ENCODE data around the gene AHRR.

Gene AHRR

DNA sequence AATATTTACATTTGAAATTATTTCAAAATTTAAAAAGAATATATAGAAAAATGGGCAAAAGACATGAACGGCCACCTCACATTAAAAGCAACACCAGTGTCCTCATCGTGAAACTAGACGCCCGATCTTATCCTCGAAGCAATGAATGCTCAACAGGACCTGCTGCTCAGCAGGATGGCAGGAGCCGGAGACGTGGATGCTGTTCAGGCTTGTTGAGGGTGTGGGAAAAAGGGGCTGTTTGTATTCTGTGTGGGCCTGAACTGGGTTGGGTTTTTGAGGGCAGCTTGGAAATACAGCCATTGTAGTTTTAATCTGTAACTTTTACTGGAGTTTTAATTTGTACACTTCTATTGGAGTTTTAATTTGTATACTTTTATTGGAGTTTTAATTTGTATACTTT lies 141.8 kb downstream of the AHRR start:
- in situ Hi-C loops (cut with HindIII; ENCODE audit: low sequenced_read_pairs): no loop called here
- H3K4me3 ChIP-seq (ENCODE audit: low read depth, low read length): no peak overlapping the region
- DNase-seq (ENCODE audit: low read depth): no peak
- TF ChIP-seq, protein P1, sequence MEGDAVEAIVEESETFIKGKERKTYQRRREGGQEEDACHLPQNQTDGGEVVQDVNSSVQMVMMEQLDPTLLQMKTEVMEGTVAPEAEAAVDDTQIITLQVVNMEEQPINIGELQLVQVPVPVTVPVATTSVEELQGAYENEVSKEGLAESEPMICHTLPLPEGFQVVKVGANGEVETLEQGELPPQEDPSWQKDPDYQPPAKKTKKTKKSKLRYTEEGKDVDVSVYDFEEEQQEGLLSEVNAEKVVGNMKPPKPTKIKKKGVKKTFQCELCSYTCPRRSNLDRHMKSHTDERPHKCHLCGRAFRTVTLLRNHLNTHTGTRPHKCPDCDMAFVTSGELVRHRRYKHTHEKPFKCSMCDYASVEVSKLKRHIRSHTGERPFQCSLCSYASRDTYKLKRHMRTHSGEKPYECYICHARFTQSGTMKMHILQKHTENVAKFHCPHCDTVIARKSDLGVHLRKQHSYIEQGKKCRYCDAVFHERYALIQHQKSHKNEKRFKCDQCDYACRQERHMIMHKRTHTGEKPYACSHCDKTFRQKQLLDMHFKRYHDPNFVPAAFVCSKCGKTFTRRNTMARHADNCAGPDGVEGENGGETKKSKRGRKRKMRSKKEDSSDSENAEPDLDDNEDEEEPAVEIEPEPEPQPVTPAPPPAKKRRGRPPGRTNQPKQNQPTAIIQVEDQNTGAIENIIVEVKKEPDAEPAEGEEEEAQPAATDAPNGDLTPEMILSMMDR (IDR thresholded peaks at IDR 0.05; ENCODE audit: low read depth, low read length, missing control alignments): no peak

DNA sequence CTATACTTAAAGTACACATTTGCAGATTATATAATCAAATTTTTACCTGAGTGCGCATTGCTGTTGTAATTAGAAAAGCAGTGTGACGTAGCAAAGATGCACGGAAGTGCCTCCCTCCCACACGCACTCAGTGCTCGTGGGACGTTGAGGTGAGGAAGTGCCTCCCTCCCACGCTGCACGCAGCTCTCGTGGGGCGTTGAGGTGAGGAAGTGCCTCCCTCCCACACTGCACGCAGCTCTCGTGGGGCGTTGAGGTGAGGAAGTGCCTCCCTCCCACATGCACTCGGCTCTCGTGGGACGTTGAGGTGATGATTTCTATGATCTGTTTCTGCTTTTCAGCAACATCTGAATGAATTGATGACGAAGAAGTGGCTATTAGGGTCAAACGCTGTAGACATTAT lies 142.4 kb downstream of the AHRR start:
- H3K4me3 ChIP-seq (ENCODE audit: low read depth, low read length): no peak overlapping the region
- TF ChIP-seq, protein P1 (IDR thresholded peaks at IDR 0.05; ENCODE audit: low read depth, low read length, missing control alignments): no peak
- in situ Hi-C loops (cut with HindIII; ENCODE audit: low sequenced_read_pairs): no loop called here

DNA sequence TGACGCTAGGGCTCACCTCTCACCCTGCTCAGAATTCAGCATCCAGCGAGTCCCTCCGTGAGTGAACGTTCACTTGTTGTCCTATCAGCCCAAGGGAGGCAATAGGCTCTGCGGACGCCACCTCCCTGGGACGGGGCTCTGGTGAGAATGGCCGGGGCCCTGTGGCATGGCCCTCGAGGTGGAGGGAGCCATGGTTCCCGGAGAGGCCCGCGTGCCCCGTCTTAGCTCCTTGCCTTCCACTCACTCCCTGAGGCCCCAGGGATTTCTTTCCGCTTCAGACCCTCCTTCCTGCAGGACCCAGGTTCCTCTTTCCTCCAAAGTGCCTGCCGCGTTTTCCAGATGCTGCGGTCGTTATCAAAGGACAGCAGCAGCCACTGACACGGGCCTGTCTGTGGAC lies 142.9 kb downstream of the AHRR start:
- TF ChIP-seq, protein P1 (IDR thresholded peaks at IDR 0.05; ENCODE audit: low read depth, low read length, missing control alignments): no peak
- H3K4me3 ChIP-seq (ENCODE audit: low read depth, low read length): no peak overlapping the region
- DNase-seq (ENCODE audit: low read depth): no peak
- in situ Hi-C loops (cut with HindIII; ENCODE audit: low sequenced_read_pairs): no loop called here

More for the DNA sequence above, 142.4 kb downstream of the AHRR start:
- DNase-seq (ENCODE audit: low read depth): no peak

DNA sequence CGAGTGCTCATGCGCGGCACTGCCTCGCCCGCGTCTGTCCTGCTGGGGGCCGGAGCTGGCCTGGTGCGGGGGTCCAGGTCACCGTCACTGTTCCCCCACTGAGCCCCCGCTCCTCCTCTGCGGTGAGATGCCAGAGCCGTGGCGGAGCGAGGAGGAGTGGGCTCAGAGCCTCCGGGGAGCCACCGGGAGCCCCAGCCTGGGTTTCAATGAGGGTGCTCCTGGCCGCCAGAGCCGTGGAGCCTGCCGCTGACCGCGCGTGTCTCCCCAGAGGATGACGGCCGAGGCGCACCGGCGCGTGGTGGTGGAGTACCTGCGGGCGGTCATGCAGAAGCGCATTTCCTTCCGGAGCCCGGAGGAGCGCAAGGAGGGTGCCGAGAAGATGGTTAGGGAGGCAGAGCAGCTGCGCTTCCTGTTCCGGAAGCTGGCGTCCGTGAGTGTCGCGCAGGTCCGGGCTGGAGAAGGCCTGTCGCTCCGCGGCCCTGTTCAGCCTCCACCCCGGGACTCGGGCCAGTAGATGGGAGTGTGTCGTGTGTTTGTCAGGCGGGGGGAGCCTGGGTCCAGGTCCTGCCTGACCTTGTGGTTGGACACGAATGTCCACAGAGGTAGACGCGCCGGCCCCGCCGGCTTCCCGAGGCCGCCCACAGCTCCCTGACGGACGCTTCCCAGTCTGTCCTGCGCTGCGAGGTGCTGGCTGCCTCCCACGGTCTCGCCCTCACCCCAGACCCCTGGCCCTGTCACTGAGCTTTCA lies 143.5 kb downstream of the AHRR start:
- TF ChIP-seq, protein P1 (IDR thresholded peaks at IDR 0.05; ENCODE audit: low read depth, low read length, missing control alignments): no peak
- in situ Hi-C loops (cut with HindIII; ENCODE audit: low sequenced_read_pairs): no loop called here
- H3K4me3 ChIP-seq (ENCODE audit: low read depth, low read length): no peak overlapping the region
- DNase-seq (ENCODE audit: low read depth): no peak

DNA sequence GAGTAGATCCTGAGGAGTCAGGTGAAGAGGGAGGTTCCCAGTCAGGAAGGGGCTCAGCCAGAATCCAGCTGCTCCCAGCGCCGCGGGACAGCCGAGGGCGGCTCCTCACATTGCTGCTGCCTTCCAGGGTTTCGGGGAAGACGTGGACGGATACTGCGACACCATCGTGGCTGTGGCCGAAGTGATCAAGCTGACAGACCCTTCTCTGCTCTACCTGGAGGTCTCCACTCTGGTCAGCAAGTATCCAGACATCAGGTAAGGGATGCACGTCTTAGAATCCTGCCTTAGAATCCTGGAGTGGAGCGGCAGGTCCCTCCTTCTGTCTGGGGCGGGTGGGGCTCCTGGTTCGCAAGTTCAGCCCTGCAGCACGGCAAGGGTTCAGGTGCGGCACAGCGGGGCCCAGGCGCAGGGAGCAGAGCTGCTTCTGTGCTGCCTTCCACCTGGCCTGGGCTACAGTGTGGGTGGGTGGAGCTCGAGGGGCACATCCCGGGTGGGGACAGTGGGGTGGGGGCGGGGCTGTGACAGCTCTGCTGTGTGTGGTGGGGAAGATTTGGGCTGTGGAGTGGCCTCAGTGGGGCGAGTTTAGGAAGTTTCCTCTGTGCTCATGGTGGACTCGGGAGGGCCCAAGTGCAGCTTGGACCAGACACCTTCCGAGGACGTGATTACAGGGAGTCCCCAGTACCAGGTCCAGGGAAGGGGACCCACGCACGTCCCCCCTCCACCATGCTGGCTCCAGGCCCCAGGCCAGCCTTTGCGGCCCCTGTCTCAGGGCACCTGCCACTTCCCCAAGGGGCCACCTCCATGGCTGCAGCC lies 144.3 kb downstream of the AHRR start:
- in situ Hi-C loops (cut with HindIII; ENCODE audit: low sequenced_read_pairs): no loop called here
- no peak overlapping the region for H3K4me3 ChIP-seq (ENCODE audit: low read depth, low read length)
- no peak for DNase-seq (ENCODE audit: low read depth)
- TF ChIP-seq, protein P1 (IDR thresholded peaks at IDR 0.05; ENCODE audit: low read depth, low read length, missing control alignments): no peak

DNA sequence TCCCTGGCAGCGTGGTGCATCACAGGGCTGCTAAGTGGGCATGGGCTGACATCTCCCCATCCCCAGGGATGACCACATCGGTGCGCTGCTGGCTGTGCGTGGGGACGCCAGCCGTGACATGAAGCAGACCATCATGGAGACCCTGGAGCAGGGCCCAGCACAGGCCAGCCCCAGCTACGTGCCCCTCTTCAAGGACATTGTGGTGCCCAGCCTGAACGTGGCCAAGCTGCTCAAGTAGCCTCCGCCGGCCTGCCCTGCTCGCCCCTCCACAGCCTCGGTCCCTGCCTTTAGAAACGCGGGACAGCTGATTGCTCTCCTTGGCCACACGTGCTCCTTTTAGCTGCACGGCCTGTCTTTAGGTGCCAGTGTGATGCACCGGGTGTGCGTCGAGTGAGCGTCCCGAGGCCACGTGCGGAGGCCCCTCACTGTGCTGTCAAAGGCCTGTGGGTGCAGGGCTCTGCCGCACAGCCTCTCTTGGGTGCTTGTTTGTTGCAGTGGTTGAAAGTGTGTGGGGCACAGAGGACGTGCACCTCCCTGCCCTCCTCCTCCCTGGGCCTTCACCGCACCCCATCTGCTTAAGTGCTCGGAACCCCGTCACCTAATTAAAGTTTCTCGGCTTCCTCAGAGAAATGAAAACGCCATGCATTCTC lies 145.3 kb downstream of the AHRR start:
- in situ Hi-C loops (cut with HindIII; ENCODE audit: low sequenced_read_pairs): no loop called here
- no peak for DNase-seq (ENCODE audit: low read depth)

More for the DNA sequence above, 145.3 kb downstream of the AHRR start:
- H3K4me3 ChIP-seq (ENCODE audit: low read depth, low read length): no peak overlapping the region
- TF ChIP-seq, protein P1 (IDR thresholded peaks at IDR 0.05; ENCODE audit: low read depth, low read length, missing control alignments): no peak
